Activated CD4-positive, alpha-beta T cell treated with anti-CD3 and anti-CD28 coated beads, Interleukin-2, amount 10 ng/mL, durations not matched to agents 7 days and 5 days (primary cell): ENCODE data around the gene ELOB. TPM values are rescaled to one million over a fixed set of nuclear protein-coding genes. Genes with fewer than 3 reads are reported as not detected.
A peak's percentile ranks its signal among the peaks of the same experiment; 100 is the strongest.

Source experiments
- CTCF ChIA-PET: fragments of 350-600 bp; sonication (Branson Sonifier 250); formaldehyde crosslinking; loops from one replicate; lab custom pipeline; 2021; ENCODE audit warnings: antibody characterized with exemption; lab: Charles Lee
- POLR2A ChIA-PET: fragments of 350-600 bp; sonication (Branson Sonifier 250); formaldehyde crosslinking; loops from one replicate; lab custom pipeline; 2021; ENCODE audit warnings: antibody characterized with exemption; lab: Charles Lee
- DNase-seq: peaks from one replicate; pipeline ENCODE4 v3.0.0-alpha.2; 2020
- H3K27ac Mint-ChIP-seq: one replicate; pipeline ENCODE4 v1.8.0; 2021; ENCODE audit warnings: mild to moderate bottlenecking, moderate library complexity, mixed read lengths
- H3K27me3 Mint-ChIP-seq: one replicate; pipeline ENCODE4 v1.8.0; 2021; ENCODE audit warnings: mixed read lengths
- H3K36me3 Mint-ChIP-seq: one replicate; pipeline ENCODE4 v1.8.0; 2021; ENCODE audit warnings: low read depth, mixed read lengths
- H3K4me1 Mint-ChIP-seq: one replicate; pipeline ENCODE4 v1.8.0; 2021; ENCODE audit warnings: mixed read lengths
- H3K4me3 Mint-ChIP-seq: one replicate; pipeline ENCODE4 v1.8.0; 2021; ENCODE audit warnings: mild to moderate bottlenecking, moderate library complexity, mixed read lengths
- H3K9me3 Mint-ChIP-seq: one replicate; pipeline ENCODE4 v1.8.0; 2021; ENCODE audit warnings: mixed read lengths
- total RNA-seq, 2 experiments: library from RNA; stranded (reverse); gene quantifications; one replicate each; pipeline ENCODE4 v1.2.3, GENCODE V29; 2021

The ELOB gene
- total RNA-seq, 2 experiments from 2014 or later = 224 to 249 TPM

- ChIA-PET POLR2A (no interaction called here), CTCF (interaction anchor here (0.6 kb wide), 1 partner anchor 31 kb away, joined by 4 read pairs; no protein-coding TSS in a partner anchor)
- H3K4me1 Mint-ChIP-seq = peaks cover 63% of the 10 kb centered on the region
Observed at GRCh38 chr16:2752850-2753732, 24.0 kb downstream of the ELOB start.

GRCh38 chr16:2752035-2752849 lies 24.8 kb downstream of the ELOB start, which contains the start of gene SRRM2:
TSS of gene SRRM2 (plus strand) at chr16:2752638. CDS start at chr16:2756365, 3,727 bp downstream.
- POLR2A ChIA-PET = no interaction called here
- peaks cover 57% of the 10 kb centered on the region for H3K4me1 Mint-ChIP-seq
- H3K36me3 Mint-ChIP-seq = peaks cover 55% of the 10 kb centered on the region
- CTCF ChIA-PET = no interaction called here
- H3K4me3 Mint-ChIP-seq = peak within 1 kb of the TSS; percentile 89
- no peaks in the 10 kb centered on the region for H3K27me3 Mint-ChIP-seq
- peak; percentile 95 for DNase-seq
- H3K27ac Mint-ChIP-seq = peak within 1 kb of the TSS; percentile 99
- no peaks in the 10 kb centered on the region for H3K9me3 Mint-ChIP-seq

More at GRCh38 chr16:2752850-2753732, 24.0 kb downstream of the ELOB start:
- peak overlapping the region; percentile 89 for H3K4me3 Mint-ChIP-seq
- no peaks in the 10 kb centered on the region for H3K27me3 Mint-ChIP-seq
- peaks cover 63% of the 10 kb centered on the region for H3K36me3 Mint-ChIP-seq
- H3K9me3 Mint-ChIP-seq = no peaks in the 10 kb centered on the region
- peak overlapping the region; percentile 93 for H3K27ac Mint-ChIP-seq
- DNase-seq = peak; percentile 64

GRCh38 chr16:2751577-2752034 lies 25.5 kb downstream of the ELOB start:
- H3K27me3 Mint-ChIP-seq = no peaks in the 10 kb centered on the region
- peak overlapping the region; percentile 89 for H3K4me3 Mint-ChIP-seq
- POLR2A ChIA-PET = no interaction called here
- CTCF ChIA-PET = no interaction called here
- no peaks in the 10 kb centered on the region for H3K9me3 Mint-ChIP-seq
- H3K4me1 Mint-ChIP-seq = peaks cover 52% of the 10 kb centered on the region
- H3K36me3 Mint-ChIP-seq = peaks cover 48% of the 10 kb centered on the region
- no peak for DNase-seq
- peak overlapping the region; percentile 99 for H3K27ac Mint-ChIP-seq

GRCh38 chr16:2749936-2750335 lies 27.1 kb downstream of the ELOB start:
- Mint-ChIP-seq H3K27ac (peak overlapping the region; percentile 66), H3K4me1 (peaks cover 38% of the 10 kb centered on the region), H3K36me3 (peaks cover 34% of the 10 kb centered on the region), H3K9me3 (no peaks in the 10 kb centered on the region), H3K4me3 (peak overlapping the region; percentile 22), H3K27me3 (no peaks in the 10 kb centered on the region)
- no peak for DNase-seq
- ChIA-PET CTCF (interaction anchor here (1.1 kb wide), 1 partner anchor 14 kb away, joined by 4 read pairs; no protein-coding TSS in a partner anchor), POLR2A (no interaction called here)

GRCh38 chr16:2749476-2749875 lies 27.6 kb downstream of the ELOB start:
- POLR2A ChIA-PET = no interaction called here
- CTCF ChIA-PET = interaction anchor here (1.1 kb wide), 1 partner anchor 14 kb away, joined by 4 read pairs; no protein-coding TSS in a partner anchor
- H3K27ac Mint-ChIP-seq = no peak overlapping the region

GRCh38 chr16:2748757-2749455 lies 28.2 kb downstream of the ELOB start:
- ChIA-PET CTCF (interaction anchor here (1.1 kb wide), 1 partner anchor 13 kb away, joined by 4 read pairs; no protein-coding TSS in a partner anchor), POLR2A (no interaction called here)
- Mint-ChIP-seq H3K9me3 (no peaks in the 10 kb centered on the region), H3K36me3 (peaks cover 24% of the 10 kb centered on the region), H3K27ac (no peak overlapping the region), H3K4me3 (no peak overlapping the region), H3K4me1 (peaks cover 28% of the 10 kb centered on the region), H3K27me3 (no peaks in the 10 kb centered on the region)
- DNase-seq = no peak

More at GRCh38 chr16:2749476-2749875, 27.6 kb downstream of the ELOB start:
- no peaks in the 10 kb centered on the region for H3K9me3 Mint-ChIP-seq
- peaks cover 34% of the 10 kb centered on the region for H3K4me1 Mint-ChIP-seq
- no peaks in the 10 kb centered on the region for H3K27me3 Mint-ChIP-seq
- H3K4me3 Mint-ChIP-seq = no peak overlapping the region
- DNase-seq = no peak
- peaks cover 30% of the 10 kb centered on the region for H3K36me3 Mint-ChIP-seq

- H3K27me3 Mint-ChIP-seq = no peaks in the 10 kb centered on the region
- H3K4me3 Mint-ChIP-seq = no peak overlapping the region
- H3K9me3 Mint-ChIP-seq = no peaks in the 10 kb centered on the region
- CTCF ChIA-PET = interaction anchor here (0.7 to 1.5 kb wide), 3 partner anchors 26 to 46 kb away, joined by 3 to 5 read pairs (median 4); partner anchors contain the start of gene PRSS27
- H3K36me3 Mint-ChIP-seq = peaks cover 12% of the 10 kb centered on the region
- DNase-seq = no peak
- no peak overlapping the region for H3K27ac Mint-ChIP-seq
- peaks cover 17% of the 10 kb centered on the region for H3K4me1 Mint-ChIP-seq
- POLR2A ChIA-PET = no interaction called here
Observed at GRCh38 chr16:2745961-2746360, 31.1 kb downstream of the ELOB start.

GRCh38 chr16:2745116-2745890 lies 31.8 kb downstream of the ELOB start:
- H3K27ac Mint-ChIP-seq = no peak overlapping the region
- POLR2A ChIA-PET = no interaction called here
- H3K27me3 Mint-ChIP-seq = no peaks in the 10 kb centered on the region
- peaks cover 13% of the 10 kb centered on the region for H3K4me1 Mint-ChIP-seq
- no peak overlapping the region for H3K4me3 Mint-ChIP-seq
- DNase-seq = no peak
- CTCF ChIA-PET = interaction anchor here (1.2 to 1.5 kb wide), 2 partner anchors 26 to 46 kb away, joined by 3 to 5 read pairs; no protein-coding TSS in a partner anchor
- no peaks in the 10 kb centered on the region for H3K9me3 Mint-ChIP-seq
- peaks cover 7% of the 10 kb centered on the region for H3K36me3 Mint-ChIP-seq

GRCh38 chr16:2744711-2745110 lies 32.4 kb downstream of the ELOB start:
- ChIA-PET POLR2A (no interaction called here), CTCF (no interaction called here)
- Mint-ChIP-seq H3K27me3 (no peaks in the 10 kb centered on the region), H3K4me1 (peaks cover 8% of the 10 kb centered on the region), H3K27ac (no peak overlapping the region), H3K4me3 (no peak overlapping the region), H3K36me3 (peaks cover 4% of the 10 kb centered on the region), H3K9me3 (no peaks in the 10 kb centered on the region)
- no peak for DNase-seq

- ChIA-PET CTCF (no interaction called here), POLR2A (no interaction called here)
- H3K27ac Mint-ChIP-seq = no peak overlapping the region
- no peaks in the 10 kb centered on the region for H3K36me3 Mint-ChIP-seq
- H3K4me1 Mint-ChIP-seq = peaks cover 3% of the 10 kb centered on the region
- no peaks in the 10 kb centered on the region for H3K27me3 Mint-ChIP-seq
- no peak for DNase-seq
- H3K9me3 Mint-ChIP-seq = no peaks in the 10 kb centered on the region
- H3K4me3 Mint-ChIP-seq = no peak overlapping the region
Observed at GRCh38 chr16:2743007-2743810, 33.9 kb downstream of the ELOB start.
